Loucy (cell line): ENCODE measurements around the gene LRR1.

Experiments used
- CTCF ChIP-seq: fragments of 200-600 bp; sonication (generic); conservative IDR thresholded peaks from 2 replicates; pipeline ENCODE4 v1.5.1; 2014; ENCODE audit warnings: mild to moderate bottlenecking, antibody characterized with exemption, low read length
- EZH2phosphoT487 ChIP-seq: fragments of 200-600 bp; IDR thresholded peaks from 2 replicates; pipeline ENCODE4 v1.6.1; 2018; ENCODE audit warnings: antibody characterized with exemption, mild to moderate bottlenecking, moderate library complexity, borderline replicate concordance

GRCh38 chr14:49637534-49638078, 38.9 kb downstream of the LRR1 start:
- TF ChIP-seq CTCF (no peak), EZH2phosphoT487 (no peak)
